Measurements from ENCODE around the gene ZFC3H1.

The ZFC3H1 gene

GRCh38 chr12:71655907-71656306 is 7.7 kb downstream of the ZFC3H1 start:
- H3K4me3 ChIP-seq (ENCODE audit: low read length) = no peak overlapping the region
- no peak for TF ChIP-seq ZNF274 (IDR thresholded peaks at IDR 0.05; ENCODE audit: low read depth, low read length)

GRCh38 chr12:71655495-71655894 is 8.2 kb downstream of the ZFC3H1 start:
- no peak for TF ChIP-seq ZNF274 (IDR thresholded peaks at IDR 0.05; ENCODE audit: low read depth, low read length)
- no peak overlapping the region for H3K4me3 ChIP-seq (ENCODE audit: low read length)

- no peak for TF ChIP-seq ZNF274 (IDR thresholded peaks at IDR 0.05; ENCODE audit: low read depth, low read length)
- H3K4me3 ChIP-seq (ENCODE audit: low read length) = no peak overlapping the region
Observed at GRCh38 chr12:71654200-71654599, 9.4 kb downstream of the ZFC3H1 start.

- H3K4me3 ChIP-seq (ENCODE audit: low read length) = no peak overlapping the region
- TF ChIP-seq ZNF274 (IDR thresholded peaks at IDR 0.05; ENCODE audit: low read depth, low read length) = no peak
Observed at GRCh38 chr12:71653137-71653536, 10.5 kb downstream of the ZFC3H1 start.

GRCh38 chr12:71652656-71653055 is 11.0 kb downstream of the ZFC3H1 start:
- no peak overlapping the region for H3K4me3 ChIP-seq (ENCODE audit: low read length)
- TF ChIP-seq ZNF274 (IDR thresholded peaks at IDR 0.05; ENCODE audit: low read depth, low read length) = no peak

GRCh38 chr12:71649401-71649800 is 14.2 kb downstream of the ZFC3H1 start:
- no peak overlapping the region for H3K4me3 ChIP-seq (ENCODE audit: low read length)
- no peak for TF ChIP-seq ZNF274 (IDR thresholded peaks at IDR 0.05; ENCODE audit: low read depth, low read length)

- TF ChIP-seq ZNF274 (IDR thresholded peaks at IDR 0.05; ENCODE audit: low read depth, low read length) = no peak
- no peak overlapping the region for H3K4me3 ChIP-seq (ENCODE audit: low read length)
Observed at GRCh38 chr12:71648537-71648936, 15.1 kb downstream of the ZFC3H1 start.

- no peak for TF ChIP-seq ZNF274 (IDR thresholded peaks at IDR 0.05; ENCODE audit: low read depth, low read length)
- H3K4me3 ChIP-seq (ENCODE audit: low read length) = no peak overlapping the region
Observed at GRCh38 chr12:71646512-71646911, 17.1 kb downstream of the ZFC3H1 start.

- TF ChIP-seq ZNF274 (IDR thresholded peaks at IDR 0.05; ENCODE audit: low read depth, low read length) = no peak
- H3K4me3 ChIP-seq (ENCODE audit: low read length) = no peak overlapping the region
Observed at GRCh38 chr12:71645268-71645667, 18.4 kb downstream of the ZFC3H1 start.

- no peak overlapping the region for H3K4me3 ChIP-seq (ENCODE audit: low read length)
- TF ChIP-seq ZNF274 (IDR thresholded peaks at IDR 0.05; ENCODE audit: low read depth, low read length) = no peak
Observed at GRCh38 chr12:71642264-71642663, 21.4 kb downstream of the ZFC3H1 start.

- no peak for TF ChIP-seq ZNF274 (IDR thresholded peaks at IDR 0.05; ENCODE audit: low read depth, low read length)
- no peak overlapping the region for H3K4me3 ChIP-seq (ENCODE audit: low read length)
Observed at GRCh38 chr12:71641390-71641789, 22.3 kb downstream of the ZFC3H1 start.

GRCh38 chr12:71640316-71640715 is 23.3 kb downstream of the ZFC3H1 start:
- no peak for TF ChIP-seq ZNF274 (IDR thresholded peaks at IDR 0.05; ENCODE audit: low read depth, low read length)
- no peak overlapping the region for H3K4me3 ChIP-seq (ENCODE audit: low read length)

GRCh38 chr12:71639341-71639760 is 24.3 kb downstream of the ZFC3H1 start:
- TF ChIP-seq ZNF274 (IDR thresholded peaks at IDR 0.05; ENCODE audit: low read depth, low read length) = no peak
- H3K4me3 ChIP-seq (ENCODE audit: low read length) = no peak overlapping the region

- TF ChIP-seq ZNF274 (IDR thresholded peaks at IDR 0.05; ENCODE audit: low read depth, low read length) = no peak
- H3K4me3 ChIP-seq (ENCODE audit: low read length) = no peak overlapping the region
Observed at GRCh38 chr12:71638499-71638898, 25.1 kb downstream of the ZFC3H1 start.

- TF ChIP-seq ZNF274 (IDR thresholded peaks at IDR 0.05; ENCODE audit: low read depth, low read length) = no peak
- H3K4me3 ChIP-seq (ENCODE audit: low read length) = no peak overlapping the region
Observed at GRCh38 chr12:71636704-71637115, 26.9 kb downstream of the ZFC3H1 start.

- H3K4me3 ChIP-seq (ENCODE audit: low read length) = no peak overlapping the region
- no peak for TF ChIP-seq ZNF274 (IDR thresholded peaks at IDR 0.05; ENCODE audit: low read depth, low read length)
Observed at GRCh38 chr12:71627438-71628002, 36.1 kb downstream of the ZFC3H1 start.
